Suprapubic skin (tissue), 4 donors: ENCODE measurements around the gene OR2Z1. TPM values are rescaled to one million over a fixed set of nuclear protein-coding genes. Genes with fewer than 3 reads are reported as not detected.

ENCODE experiments used
- DNase-seq, 2 donors: peaks; one replicate each; pipeline ENCODE4 v3.0.0-alpha.2; 2019; ENCODE audit warnings: low spot score in 2 of 2
- H3K27ac ChIP-seq: fragments of 200-600 bp; sonication (generic); one replicate; pipeline ENCODE4 v1.5.1; 2019
- H3K27me3 ChIP-seq: fragments of 200-600 bp; sonication (generic); one replicate; pipeline ENCODE4 v1.5.1; 2019
- H3K36me3 ChIP-seq: fragments of 200-600 bp; sonication (generic); one replicate; pipeline ENCODE4 v1.5.1; 2019
- H3K4me1 ChIP-seq: fragments of 200-600 bp; sonication (generic); one replicate; pipeline ENCODE4 v1.5.1; 2019
- H3K4me3 ChIP-seq: fragments of 200-600 bp; sonication (generic); one replicate; pipeline ENCODE4 v1.5.1; 2019; ENCODE audit warnings: mild to moderate bottlenecking
- H3K9me3 ChIP-seq: fragments of 200-600 bp; sonication (generic); one replicate; pipeline ENCODE4 v1.5.1; 2019
- CTCF ChIP-seq, 2 donors: fragments of 200-600 bp in 1 of 2; fragments of 450-650 bp in 1 of 2; sonication (generic) in 1 of 2; IDR thresholded peaks; one replicate each; pipeline ENCODE4 v1.5.1; 2016 to 2019; ENCODE audit warnings: antibody characterized with exemption in 2 of 2, mild to moderate bottlenecking in 1 of 2, moderate library complexity in 1 of 2
- EP300 ChIP-seq: sonication (generic); formaldehyde crosslinking; IDR thresholded peaks from one replicate; pipeline ENCODE4 v1.6.1; 2017; ENCODE audit warnings: antibody characterized with exemption
- POLR2A ChIP-seq, 2 donors: fragments of 450-650 bp; IDR thresholded peaks; one replicate each; pipeline ENCODE4 v1.6.1; 2017; ENCODE audit warnings: antibody characterized with exemption in 2 of 2, mild to moderate bottlenecking in 2 of 2, moderate library complexity in 2 of 2
- POLR2AphosphoS5 ChIP-seq, 3 donors: sonication (generic); formaldehyde crosslinking; IDR thresholded peaks; one replicate each; pipeline ENCODE4 v1.6.1; 2017; ENCODE audit warnings: antibody characterized with exemption in 3 of 3
- WGBS: methylation state at CpG from one replicate; pipeline ENCODE4 v1.1.5; 2018; 5-methylcytosine and 5-hydroxymethylcytosine counted together
- total RNA-seq, 4 donors: library from RNA; depleted of rRNA; stranded (reverse); fragments of >200 nt; gene quantifications; one replicate each; pipeline ENCODE4 v1.1.0, GENCODE V29; 2016

The OR2Z1 gene
- total RNA-seq, 4 donors from 2014 or later = 2.7 TPM; not detected in 3

GRCh38 chr19:8697671-8698432 lies 23.6 kb upstream of the OR2Z1 start:
- H3K4me1 ChIP-seq = no peaks in the 10 kb centered on the region
- no peak for DNase-seq
- H3K27me3 ChIP-seq = peaks cover 62% of the 10 kb centered on the region
- no peak overlapping the region for H3K27ac ChIP-seq
- no peaks in the 10 kb centered on the region for H3K36me3 ChIP-seq
- H3K4me3 ChIP-seq = no peak overlapping the region
- H3K9me3 ChIP-seq = no peaks in the 10 kb centered on the region
- TF ChIP-seq POLR2AphosphoS5 (IDR thresholded peaks at IDR 0.05) (no peak), EP300 (no peak), CTCF (IDR thresholded peaks at IDR 0.05) (no peak), POLR2A (IDR thresholded peaks at IDR 0.05) (no peak)
- WGBS = 57% methylated on average over 21 of the region's 60 CpGs

DNA sequence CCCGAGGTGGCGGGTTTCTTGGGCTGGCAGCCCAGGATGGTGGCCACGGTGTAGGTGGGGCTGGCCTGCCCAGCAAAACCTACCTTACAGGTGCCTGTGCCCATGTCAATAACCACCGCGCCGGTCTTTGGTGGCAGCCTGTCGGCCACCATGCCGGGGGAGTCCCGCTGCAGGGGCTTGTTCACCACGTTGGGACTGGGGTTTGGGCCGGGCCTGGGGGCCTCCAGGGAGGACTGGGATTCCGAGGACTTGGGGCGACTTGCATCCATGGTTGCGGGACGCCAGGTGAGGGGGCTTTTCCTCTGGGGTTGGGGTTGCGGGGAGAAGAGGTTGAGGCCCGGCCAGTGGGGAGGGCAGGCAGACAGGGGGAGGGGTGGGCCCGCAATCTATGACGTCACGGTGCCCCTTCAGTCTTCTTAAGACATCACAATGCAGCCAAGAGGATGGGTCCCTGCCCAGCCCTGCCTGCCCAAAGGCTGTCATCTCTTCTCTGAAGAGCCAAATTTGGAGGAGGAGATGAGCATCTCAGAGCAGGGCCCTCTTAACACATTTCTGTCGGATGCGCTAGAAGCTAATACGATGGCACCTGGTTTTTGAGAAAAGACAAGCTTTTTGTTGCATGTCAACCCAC lies 22.9 kb upstream of the OR2Z1 start, which contains the start of gene ACTL9:
Gene ACTL9, minus strand, starts transcription at position 363 of the 631 bp plus-strand sequence. Its CDS starts 94 bp downstream, at position 269.
- no peak for TF ChIP-seq POLR2A (IDR thresholded peaks at IDR 0.05)
- TF ChIP-seq CTCF (IDR thresholded peaks at IDR 0.05) = no peak
- no peak for TF ChIP-seq EP300
- TF ChIP-seq POLR2AphosphoS5 (IDR thresholded peaks at IDR 0.05) = no peak

GRCh38 chr19:8699908-8700307 lies 21.5 kb upstream of the OR2Z1 start:
- TF ChIP-seq POLR2AphosphoS5 (IDR thresholded peaks at IDR 0.05) (no peak), EP300 (no peak), POLR2A (IDR thresholded peaks at IDR 0.05) (no peak), CTCF (IDR thresholded peaks at IDR 0.05) (no peak)
- DNase-seq = no peak
- Histone ChIP-seq H3K27ac (no peak overlapping the region), H3K27me3 (peaks cover 45% of the 10 kb centered on the region), H3K4me3 (no peak overlapping the region), H3K9me3 (no peaks in the 10 kb centered on the region), H3K4me1 (no peaks in the 10 kb centered on the region), H3K36me3 (no peaks in the 10 kb centered on the region)

More for the DNA sequence above, 22.9 kb upstream of the OR2Z1 start, which contains the start of gene ACTL9:
- Histone ChIP-seq H3K4me3 (no peak within 1 kb of the TSS), H3K4me1 (no peaks in the 10 kb centered on the region), H3K27ac (no peak within 1 kb of the TSS), H3K27me3 (peaks cover 55% of the 10 kb centered on the region), H3K9me3 (no peaks in the 10 kb centered on the region), H3K36me3 (no peaks in the 10 kb centered on the region)
- 66% methylated on average over 17 of the region's 23 CpGs for WGBS
- no peak for DNase-seq

GRCh38 chr19:8700956-8701355 lies 20.5 kb upstream of the OR2Z1 start:
- peaks cover 37% of the 10 kb centered on the region for H3K27me3 ChIP-seq
- WGBS = 81% methylated on average over 2 of the region's 2 CpGs

More at GRCh38 chr19:8700956-8701355, 20.5 kb upstream of the OR2Z1 start:
- Histone ChIP-seq H3K27ac (no peak overlapping the region), H3K4me1 (no peaks in the 10 kb centered on the region), H3K36me3 (no peaks in the 10 kb centered on the region), H3K4me3 (no peak overlapping the region), H3K9me3 (no peaks in the 10 kb centered on the region)
- TF ChIP-seq POLR2AphosphoS5 (IDR thresholded peaks at IDR 0.05) (no peak), CTCF (IDR thresholded peaks at IDR 0.05) (no peak), EP300 (no peak), POLR2A (IDR thresholded peaks at IDR 0.05) (no peak)
- no peak for DNase-seq
